Muscle of arm (tissue), 12 donors: Measurements from ENCODE around the gene PPM1L. TPM values are rescaled to one million over a fixed set of nuclear protein-coding genes. Genes with fewer than 3 reads are reported as not detected.

ENCODE experiments used
- DNase-seq: peaks from one replicate; pipeline ENCODE4 v3.0.0-alpha.2; 2013
- polyA plus RNA-seq, 12 donors: library from polyadenylated mRNA; unstranded; fragments of 120-200 nt; gene quantifications; one replicate each; pipeline ENCODE4 v1.2.1, GENCODE V29; 2013; ENCODE audit not compliant: insufficient read length in 12 of 12

Gene PPM1L
- polyA plus RNA-seq, 12 donors: 7.3 to 14.3 (median 11.3) TPM; not detected in 1

GRCh38 chr3:161035711-161036110 lies 279.7 kb downstream of the PPM1L start:
- no peak for DNase-seq

GRCh38 chr3:161038725-161039124 lies 282.7 kb downstream of the PPM1L start:
- no peak for DNase-seq

GRCh38 chr3:161042023-161042501 lies 286.0 kb downstream of the PPM1L start:
- DNase-seq: no peak

DNA sequence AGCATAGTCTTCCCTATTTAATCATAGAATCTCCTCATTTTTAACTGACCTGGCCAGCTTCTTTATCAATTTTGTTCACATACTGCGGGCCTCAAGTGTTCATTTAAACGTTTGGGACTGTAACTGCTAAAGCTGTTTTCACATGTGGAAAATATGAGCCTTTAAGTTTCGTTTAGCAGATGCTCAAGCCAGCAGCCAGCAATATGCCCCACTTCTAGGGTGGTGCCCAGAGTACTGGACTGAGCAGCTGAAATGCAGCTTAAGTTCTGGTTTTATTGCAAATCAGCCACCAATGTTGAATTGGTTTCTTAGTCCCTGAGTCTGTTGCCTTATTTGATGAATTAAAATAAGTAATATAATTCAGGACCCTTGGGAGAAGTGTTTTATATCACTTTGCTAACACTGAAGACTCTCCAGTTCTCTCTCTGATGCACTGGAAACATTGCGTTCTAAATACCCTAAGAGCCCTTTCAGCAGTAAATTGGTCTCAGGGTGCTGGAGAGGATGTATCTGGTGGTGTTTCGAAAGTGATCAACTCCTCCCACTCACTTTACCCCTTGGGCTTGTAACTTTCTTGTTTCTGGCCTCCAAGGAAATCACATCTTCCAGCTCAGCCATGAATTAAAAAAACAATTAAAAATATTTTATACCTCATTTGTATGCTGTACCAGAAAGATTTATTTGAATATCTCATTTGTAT lies 287.5 kb downstream of the PPM1L start:
- no peak for DNase-seq

GRCh38 chr3:161049683-161050248 lies 293.7 kb downstream of the PPM1L start:
- no peak for DNase-seq

DNA sequence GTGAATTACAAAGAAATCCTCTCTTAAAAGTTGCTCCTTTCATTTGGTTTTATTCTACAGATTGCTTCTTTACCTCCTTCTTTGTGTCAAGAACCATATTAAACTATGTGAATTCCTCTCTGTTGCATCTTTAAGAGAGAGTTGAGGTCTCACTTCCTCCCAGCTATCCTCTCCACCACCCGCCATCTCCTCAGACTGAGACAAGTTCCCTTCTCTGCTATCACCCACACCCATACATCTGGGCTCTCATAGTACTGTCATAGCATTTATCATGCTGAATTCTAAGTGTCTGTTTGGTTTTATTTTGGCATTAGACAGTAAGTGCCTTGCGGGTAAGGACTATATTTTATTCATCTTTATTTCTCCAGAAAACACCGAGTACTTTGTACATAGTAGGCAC lies 294.9 kb downstream of the PPM1L start:
- no peak for DNase-seq

- DNase-seq: no peak
Measured at GRCh38 chr3:161051856-161052255, 295.8 kb downstream of the PPM1L start.

DNA sequence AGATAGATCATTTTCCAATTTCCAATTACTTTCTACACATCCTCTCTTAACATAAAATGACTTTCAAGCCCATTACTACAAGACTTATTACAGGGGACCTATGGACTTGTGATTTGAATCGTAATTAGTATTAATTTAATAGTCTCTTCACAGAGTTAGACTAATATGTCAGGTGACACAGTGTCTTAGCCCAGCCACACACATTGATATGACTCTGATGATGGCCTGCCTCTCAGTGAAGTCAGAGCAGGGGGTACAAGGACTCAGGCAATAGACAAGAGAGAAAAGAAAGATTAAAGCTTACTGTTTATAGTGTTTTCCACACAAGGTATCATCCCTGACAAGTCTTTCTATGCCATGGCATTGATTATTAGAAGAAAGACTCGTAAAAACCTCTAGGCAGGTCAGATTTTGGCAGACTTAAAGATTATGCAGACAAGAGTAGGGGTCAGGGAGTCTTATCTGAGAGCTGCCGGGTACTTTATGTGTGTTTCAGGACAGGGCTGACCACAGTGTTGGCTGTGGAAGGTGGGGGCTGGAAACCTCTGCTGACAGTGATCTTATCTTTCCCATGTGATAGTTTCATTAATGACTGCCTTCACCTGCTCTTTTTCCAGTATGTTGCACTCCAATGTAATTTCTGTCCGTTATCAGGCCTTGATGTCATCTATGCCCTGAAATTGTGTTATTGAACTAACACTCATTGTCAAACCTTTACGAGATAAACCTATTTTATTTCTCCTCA lies 299.0 kb downstream of the PPM1L start:
- no peak for DNase-seq

DNA sequence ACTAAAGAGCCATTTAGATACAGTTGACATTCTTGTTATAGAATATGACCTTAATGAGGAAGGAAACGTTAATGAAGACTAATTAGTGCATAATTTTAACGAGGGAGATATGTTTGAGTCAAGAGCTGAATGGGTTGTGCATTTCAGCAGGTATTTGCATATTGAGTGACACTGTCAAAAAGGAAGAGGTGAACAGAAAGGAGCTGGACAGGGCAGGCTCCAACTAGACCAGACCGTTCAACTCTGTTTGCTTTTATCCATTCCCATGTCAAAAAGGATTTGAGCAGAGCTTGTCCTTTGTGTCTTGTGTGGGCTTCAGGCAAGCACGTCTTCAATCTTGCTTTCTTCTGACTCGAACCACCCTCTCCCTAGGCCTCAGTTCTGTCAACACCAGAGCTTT lies 308.4 kb downstream of the PPM1L start:
- no peak for DNase-seq

DNA sequence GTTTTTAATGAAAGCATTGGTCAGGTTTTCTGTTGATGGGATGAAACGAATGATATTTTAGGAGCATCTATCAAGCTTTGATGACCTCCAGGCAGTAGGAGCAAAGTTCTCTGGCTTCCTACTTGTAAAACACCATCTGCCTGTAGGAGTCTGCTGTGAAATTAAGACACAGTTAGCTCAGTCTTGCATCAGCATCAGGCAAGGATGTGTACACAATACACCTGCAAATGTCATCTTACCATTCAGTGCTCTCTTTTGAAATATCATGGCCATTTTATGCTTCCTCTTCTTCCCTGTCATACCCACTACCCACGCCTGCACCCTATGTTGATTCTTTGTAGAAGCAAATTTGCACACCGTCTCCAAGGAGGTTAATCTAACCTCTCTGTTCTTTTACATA lies 310.9 kb downstream of the PPM1L start:
- DNase-seq: no peak

DNA sequence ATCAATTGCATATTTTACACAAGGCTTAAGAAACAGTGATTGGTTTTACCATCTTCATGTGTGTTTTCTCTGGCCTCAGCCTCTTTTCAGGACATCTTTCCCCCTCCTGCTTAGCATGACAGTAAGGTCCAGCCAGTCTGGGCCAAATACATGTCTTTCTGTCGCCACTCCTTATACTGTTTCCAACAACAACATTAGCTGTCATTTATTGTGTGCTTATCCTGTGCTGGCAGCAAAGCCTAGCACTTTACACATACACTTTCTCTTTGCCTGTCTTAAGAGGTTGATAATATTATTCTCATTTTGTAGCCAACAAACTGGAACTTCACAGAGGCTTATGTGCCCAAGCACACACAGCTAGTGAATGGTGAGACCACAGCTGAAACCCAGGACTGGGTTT lies 311.3 kb downstream of the PPM1L start:
- no peak for DNase-seq

DNA sequence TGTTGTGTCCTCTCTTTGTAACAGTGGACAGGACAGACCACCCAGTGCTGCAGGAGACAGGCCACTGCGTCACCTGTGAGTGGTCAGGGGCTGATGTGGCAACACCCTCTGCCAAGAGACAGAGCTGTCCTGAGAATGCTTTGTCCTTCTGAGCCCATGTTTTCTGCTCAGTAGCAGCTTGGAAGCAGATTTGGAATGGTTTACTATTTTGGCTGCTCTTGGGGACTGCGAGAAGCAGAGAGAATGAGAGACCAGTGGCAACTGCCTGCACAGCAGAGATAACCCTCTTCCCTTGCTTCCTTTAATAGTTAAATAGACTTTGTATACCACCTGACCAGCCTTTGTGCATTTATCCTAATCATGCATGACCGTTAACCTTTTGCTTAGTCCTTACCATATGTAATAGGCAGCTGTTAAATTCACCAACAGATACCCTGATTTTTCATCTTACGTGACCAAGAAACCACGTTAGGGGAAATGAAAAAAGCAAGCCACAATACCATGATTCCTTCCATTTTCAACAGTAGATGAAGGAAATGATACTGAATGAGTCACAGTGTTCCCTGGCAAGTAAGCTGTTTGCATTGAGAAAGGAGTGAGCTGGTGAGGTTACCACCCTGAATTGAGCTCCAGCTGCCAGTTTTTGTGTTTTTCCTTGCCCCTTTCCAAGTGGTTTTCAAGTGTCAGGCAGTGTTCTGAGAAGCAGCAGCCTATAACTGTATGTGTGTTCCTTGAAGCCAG lies 313.6 kb downstream of the PPM1L start:
- DNase-seq: no peak

DNA sequence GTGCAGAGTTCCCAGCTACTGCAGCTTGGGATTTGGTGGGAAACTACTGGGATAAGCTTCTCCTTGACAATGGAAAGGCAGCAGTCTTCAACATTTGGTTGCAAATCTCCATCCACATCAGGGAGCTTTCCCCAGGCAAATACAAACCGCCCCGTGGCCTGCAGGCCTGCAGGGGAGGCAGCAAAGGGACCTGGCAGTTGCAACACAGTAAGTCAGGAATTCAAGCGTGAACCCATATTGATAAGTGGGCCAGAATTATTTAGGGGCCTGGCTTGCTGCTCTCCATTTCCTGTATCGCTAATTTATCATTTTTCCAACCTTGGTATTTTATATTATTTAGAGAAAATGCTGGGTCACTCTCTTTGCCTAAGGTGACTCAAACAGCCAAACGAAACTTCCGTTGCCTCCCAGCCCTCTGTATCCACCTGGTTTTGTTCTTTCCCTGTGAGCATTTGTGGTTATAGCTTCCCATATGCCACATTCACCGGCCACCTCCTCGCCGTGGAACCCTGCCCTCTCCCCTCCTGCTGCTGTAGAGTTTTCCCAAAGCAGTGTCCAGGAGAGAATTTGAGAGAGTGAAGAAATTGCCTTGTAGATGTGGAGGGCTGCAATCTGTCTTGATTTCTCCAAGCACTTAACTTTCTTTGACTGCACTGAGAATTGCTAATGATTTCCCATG lies 314.4 kb downstream of the PPM1L start:
- DNase-seq: no peak

DNA sequence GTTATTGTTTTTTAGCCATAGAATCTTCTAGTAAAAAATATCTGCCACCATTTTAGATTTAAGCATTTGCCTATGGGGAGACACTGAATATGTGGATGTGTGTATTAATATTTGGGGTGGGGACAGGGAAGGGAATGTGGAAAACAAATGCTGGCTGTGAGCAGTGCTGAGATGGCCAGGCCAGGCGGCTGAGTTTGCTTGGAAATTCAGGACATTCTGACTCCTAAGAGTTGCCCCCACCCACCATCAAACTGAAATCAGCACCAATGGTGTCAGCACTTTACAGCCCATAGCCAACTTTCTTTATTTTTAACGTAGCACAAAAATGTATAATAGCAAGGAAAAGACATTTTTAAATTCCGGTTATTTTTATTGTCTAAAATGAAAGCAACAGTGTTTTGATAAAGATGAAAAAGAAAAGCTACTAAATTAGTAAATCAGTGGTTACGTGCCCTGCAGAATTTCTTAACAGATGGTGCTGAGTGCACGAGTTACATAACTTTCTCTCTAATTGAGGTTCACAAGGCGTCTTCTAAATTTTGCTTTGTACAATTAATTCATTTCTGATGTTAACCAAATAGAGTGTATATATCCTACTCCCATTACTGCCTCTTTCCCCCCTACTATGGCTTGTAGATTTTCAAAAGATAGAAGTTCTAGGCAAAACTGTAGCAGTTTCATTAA lies 315.1 kb downstream of the PPM1L start:
- no peak for DNase-seq

DNA sequence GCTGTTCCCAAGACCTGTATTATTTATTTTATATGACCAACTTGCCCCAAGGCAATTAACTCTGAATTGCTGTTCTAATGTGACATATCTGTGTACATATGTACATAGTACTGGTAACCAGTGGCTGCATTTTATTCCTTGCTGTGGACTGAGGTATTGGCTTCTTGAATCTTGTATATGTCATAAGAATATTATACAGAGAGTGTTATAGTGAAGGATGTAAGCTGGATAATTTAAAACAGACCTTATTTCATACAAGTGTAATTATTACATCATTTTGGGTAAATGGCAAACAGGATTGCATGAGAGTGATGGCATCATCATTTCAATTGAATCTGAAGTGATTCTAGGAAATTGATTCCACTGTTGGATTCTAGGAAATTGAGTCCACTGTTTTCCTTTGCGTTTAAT lies 316.2 kb downstream of the PPM1L start:
- DNase-seq: no peak

GRCh38 chr3:161072751-161073150 lies 316.7 kb downstream of the PPM1L start:
- DNase-seq: no peak

GRCh38 chr3:161073181-161073580 lies 317.1 kb downstream of the PPM1L start:
- DNase-seq: no peak

DNA sequence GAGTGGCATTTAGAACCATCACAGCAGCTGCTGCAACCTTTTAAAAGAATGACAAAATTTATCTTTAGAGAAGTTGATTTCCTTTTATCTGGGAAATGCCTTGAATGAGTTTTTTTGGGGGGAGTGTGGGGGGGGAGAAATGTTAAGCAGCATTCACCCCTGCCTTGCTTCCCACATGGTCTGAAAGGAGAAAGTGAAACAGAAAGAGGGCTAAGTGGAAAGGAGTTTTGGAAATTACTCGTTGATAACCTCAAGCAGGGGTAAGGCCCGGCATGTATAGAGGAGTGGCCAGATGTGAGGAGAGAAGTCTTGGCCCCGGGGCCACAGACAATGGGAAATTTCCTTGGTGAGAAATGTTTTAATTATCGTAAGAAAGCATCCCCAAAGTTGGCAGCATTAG lies 325.6 kb downstream of the PPM1L start:
- no peak for DNase-seq

- DNase-seq: no peak
Measured at GRCh38 chr3:161082063-161082462, 326.0 kb downstream of the PPM1L start.

- no peak for DNase-seq
Measured at GRCh38 chr3:161083131-161083530, 327.1 kb downstream of the PPM1L start.

DNA sequence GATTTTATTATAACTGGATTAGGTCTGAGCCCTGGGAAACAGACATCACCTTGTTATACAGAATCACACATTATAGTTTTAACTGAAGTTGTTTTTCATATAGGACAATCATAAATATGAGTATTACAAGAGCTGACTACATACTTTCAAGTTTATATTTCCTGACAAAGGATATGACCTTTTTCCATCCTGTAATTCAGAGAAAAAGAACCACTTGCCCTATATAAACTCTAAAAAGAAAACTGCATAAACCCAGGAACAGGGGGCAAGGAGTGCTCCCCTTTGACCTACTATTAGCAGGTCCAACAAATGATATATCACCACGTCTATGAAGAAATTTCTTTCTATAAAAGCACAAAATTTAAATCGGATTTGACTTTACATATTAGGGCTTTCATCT lies 328.2 kb downstream of the PPM1L start:
- no peak for DNase-seq
